ENCODE data around the gene FAM3C.

FAM3C gene

GRCh38 chr7:121410829-121411596, 14.9 kb upstream of the FAM3C start:
- no peak for DNase-seq (ENCODE audit: low read depth, low spot score)

GRCh38 chr7:121406944-121407343, 10.8 kb upstream of the FAM3C start:
- DNase-seq (ENCODE audit: low read depth, low spot score), result no peak

- no peak for DNase-seq (ENCODE audit: low read depth, low spot score)
Observed at GRCh38 chr7:121406461-121406860, 10.4 kb upstream of the FAM3C start.

GRCh38 chr7:121404348-121404747, 8.2 kb upstream of the FAM3C start:
- DNase-seq (ENCODE audit: low read depth, low spot score), result no peak

- no peak for DNase-seq (ENCODE audit: low read depth, low spot score)
Observed at GRCh38 chr7:121402701-121403100, 6.6 kb upstream of the FAM3C start.

- DNase-seq (ENCODE audit: low read depth, low spot score), result no peak
Observed at GRCh38 chr7:121401896-121402295, 5.8 kb upstream of the FAM3C start.

GRCh38 chr7:121398246-121398645, 2.1 kb upstream of the FAM3C start:
- DNase-seq (ENCODE audit: low read depth, low spot score), result no peak

DNA sequence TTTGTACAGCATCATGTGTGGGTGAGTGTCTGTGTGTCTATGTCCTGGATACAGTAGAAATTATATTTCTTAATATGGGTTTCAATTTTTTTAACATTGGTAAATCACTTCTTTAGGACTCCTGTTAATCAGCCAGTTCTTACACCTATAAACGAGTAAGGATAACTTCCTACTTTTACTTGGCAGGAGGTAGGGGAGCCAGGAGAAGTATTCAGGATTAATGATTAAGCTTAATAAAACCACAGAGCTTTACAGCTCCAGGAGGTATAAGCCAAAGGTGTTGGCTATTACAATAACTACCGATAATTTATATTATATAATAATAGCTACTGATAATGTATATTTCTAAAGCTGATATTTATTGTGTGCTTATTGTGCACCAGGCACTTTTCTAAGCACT, 1.7 kb upstream of the FAM3C start:
- DNase-seq (ENCODE audit: low read depth, low spot score), result no peak

DNA sequence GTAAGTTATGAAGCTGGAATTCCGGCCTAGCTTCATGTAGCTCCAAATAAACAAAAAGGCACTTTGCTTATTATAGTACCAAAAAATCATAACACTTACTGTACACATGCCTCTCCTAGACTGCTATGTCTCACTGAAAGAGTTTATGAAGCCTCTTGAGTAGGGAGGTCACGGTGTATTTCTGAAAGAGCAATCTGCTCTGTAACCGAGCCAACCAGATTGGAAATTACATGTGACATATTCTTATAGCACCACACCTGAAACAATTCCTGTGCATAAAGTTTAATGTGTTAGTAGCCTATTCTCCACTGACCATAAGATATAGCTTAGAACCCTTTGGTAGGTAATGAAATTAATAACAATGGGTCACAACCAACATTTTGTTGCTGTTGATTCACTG, 1.3 kb upstream of the FAM3C start:
- DNase-seq (ENCODE audit: low read depth, low spot score), result no peak

DNA sequence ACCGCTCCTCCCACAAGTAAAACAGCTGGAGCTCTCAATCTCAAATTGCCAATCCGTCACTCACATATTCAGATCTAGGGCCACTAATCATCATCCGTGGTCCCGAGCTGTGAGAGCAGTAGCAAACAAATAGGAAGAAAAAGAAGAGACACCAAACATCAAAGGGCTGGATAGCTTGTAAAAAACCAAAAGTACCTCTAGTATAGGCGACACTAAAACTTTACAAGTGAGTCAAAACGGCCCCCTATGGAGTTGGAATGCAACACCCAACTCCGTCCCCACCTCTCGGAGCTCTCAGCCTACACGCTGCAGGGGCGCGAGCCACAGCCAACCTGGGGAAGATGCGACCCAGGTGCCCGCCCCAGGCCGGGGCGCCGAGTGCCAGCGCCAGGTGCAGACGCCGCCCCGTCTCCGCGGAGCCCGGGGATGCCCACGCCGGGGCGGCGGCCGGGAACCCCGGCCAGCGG, 581 bp downstream of the FAM3C start:
- DNase-seq (ENCODE audit: low read depth, low spot score), result peak; percentile 23

GRCh38 chr7:121394709-121395140, 1.4 kb downstream of the FAM3C start:
- no peak for DNase-seq (ENCODE audit: low read depth, low spot score)

DNA sequence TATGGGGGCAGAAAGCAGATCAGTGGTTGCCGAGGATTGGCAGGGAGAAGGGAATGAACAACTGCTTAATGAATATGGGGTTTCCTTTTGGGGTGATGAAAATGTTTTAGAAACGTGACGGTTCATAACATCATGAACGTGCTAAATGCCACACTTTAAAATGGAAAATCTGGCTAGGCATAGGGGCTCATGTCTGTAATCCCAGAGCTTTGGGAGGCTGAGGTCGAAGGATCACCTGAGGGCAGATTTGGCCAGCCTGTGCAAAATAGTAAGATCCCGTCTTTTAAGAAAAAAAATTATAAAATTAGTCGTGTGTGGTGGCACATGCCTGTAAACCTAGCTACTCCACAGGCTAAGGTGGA, 3.1 kb downstream of the FAM3C start:
- DNase-seq (ENCODE audit: low read depth, low spot score), result no peak

DNA sequence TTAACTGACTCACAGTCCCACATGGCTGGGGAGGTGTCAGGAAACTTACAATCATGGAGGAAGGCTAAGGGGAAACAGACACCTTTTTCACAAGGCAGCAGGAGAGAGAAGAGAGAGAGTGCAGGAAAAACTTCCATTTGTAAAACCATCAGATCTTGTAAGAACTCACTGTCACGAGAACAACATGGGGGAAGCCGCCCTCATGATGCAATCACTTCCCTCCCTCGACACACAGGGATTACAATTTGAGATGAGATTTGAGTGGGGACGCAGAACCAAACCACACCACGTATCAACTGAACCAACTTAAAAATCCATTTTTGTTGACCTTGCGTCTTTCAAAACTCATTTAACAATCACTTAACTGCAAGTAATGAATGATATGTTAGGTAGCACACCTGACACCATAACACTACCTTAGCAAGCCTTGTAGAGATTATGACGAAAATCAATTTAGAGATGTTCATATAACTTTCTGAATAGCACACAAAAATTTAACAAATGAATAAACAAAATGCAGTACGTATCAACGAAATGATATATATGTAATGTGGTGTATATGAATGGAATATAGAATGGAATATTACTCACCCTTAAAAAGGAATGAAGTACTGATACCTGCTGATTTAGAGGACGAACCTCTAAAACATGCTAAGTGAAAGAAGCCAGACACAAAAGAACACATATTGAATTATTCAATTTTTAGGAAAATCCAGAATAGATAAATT, 3.7 kb downstream of the FAM3C start:
- no peak for DNase-seq (ENCODE audit: low read depth, low spot score)

DNA sequence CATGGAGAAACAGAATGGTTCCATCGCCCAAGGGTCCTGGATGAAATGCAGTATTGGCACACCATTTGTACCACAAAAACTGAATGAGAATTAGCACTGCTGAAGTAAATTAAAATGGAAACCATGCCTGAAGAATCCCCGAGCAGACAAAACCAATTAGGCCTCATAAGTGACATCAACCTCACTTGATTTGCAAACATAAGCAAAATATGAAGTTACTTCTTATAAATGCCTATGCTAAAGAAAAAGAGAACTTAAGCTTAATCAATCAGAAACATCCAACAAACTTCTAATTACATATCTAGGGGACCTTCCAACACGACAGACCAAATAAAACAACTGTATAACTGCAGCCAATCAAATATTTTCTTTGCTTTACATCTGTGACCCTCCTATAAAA, 4.4 kb downstream of the FAM3C start:
- no peak for DNase-seq (ENCODE audit: low read depth, low spot score)

DNA sequence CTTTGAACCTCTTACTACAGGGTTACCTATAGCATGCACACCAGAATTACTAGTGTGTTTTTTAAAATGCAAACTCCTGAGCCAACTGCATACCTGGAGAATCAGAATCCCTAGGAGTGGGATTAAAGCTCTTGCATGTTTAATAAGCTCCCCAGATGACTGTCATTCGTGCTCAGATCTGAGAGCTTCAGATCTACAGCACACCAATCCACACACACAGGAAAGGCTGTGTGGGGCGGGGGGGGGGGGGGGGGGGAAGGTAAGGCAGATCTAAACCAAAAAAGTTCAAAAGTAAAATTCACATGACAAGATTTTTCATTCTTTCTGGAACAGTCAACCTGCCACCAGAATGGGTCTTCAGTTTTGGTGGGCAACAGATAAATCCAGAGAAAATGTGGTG, 5.5 kb downstream of the FAM3C start:
- no peak for DNase-seq (ENCODE audit: low read depth, low spot score)

GRCh38 chr7:121390109-121390508, 6.0 kb downstream of the FAM3C start:
- DNase-seq (ENCODE audit: low read depth, low spot score), result no peak

GRCh38 chr7:121388950-121389349, 7.2 kb downstream of the FAM3C start:
- no peak for DNase-seq (ENCODE audit: low read depth, low spot score)

GRCh38 chr7:121385800-121386179, 10.3 kb downstream of the FAM3C start:
- no peak for DNase-seq (ENCODE audit: low read depth, low spot score)

DNA sequence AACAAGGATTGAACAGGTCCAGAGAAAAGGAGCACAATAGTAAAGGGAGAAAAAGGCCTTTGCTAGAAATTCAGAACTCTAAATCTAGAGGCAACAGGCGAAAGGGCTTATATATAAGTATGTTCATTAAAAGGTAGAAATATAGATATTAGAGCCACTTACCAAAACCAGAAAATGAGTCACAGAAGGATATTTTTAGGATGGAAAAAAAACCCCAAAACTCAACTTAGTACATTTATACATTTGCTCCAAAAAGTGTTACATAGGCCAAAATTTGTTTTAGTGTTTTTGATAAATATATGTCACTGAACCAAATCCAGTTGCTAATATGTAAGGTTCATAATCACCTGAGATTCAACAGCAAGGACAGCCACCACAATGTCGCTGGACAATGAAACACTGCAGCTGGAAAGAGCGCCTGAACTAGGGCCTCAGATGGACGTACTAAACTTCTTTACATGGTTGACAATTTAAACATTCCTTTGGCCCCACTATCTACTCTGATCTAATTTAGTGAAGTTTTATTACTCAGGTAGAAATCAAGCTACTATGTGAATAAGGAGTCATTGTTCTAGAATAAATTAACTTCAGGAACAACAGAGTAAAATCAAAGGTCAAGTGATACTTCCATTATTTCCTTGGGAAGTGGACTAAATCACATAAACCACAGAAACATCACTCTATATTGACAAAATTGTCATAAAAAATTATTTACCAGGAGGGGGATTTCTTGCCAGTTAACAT, 10.9 kb downstream of the FAM3C start:
- DNase-seq (ENCODE audit: low read depth, low spot score), result no peak

DNA sequence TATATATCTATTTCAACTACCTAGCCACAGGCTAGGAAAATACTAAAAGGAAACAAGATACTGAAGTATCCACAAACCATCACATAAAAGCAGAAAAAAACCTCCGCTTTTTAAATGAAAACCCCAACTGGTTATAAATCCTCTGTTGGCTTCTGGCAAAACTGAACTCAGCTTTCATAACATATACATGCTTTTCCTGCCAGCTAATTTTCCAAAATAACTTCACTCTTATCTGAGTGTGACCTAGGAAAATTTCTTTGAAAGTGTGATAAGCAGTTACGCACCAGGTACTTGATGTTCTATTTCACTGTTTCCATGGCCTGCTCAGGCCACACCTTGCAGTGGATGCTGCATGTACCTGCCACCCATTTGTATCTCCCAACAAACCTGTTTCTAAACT, 11.8 kb downstream of the FAM3C start:
- DNase-seq (ENCODE audit: low read depth, low spot score), result no peak

- DNase-seq (ENCODE audit: low read depth, low spot score), result no peak
Observed at GRCh38 chr7:121383235-121383910, 12.7 kb downstream of the FAM3C start.

DNA sequence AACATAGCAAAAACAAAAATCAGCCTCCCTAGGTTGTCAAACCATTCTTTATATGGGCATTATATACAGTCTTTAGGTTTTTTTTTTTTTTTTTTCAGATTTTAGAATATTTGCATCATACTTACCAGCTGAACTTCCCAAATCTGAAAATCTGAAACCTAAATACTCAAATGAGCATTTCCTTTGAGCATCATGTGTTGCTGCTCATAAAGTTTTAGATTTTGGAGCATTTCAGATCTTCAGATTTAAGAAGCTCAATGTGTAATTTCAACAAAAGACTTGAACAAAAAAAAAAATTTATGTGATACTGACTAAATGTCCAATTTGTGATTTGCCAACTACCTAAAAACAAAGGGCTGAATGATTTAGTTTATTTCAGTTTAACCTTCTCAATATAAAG, 13.6 kb downstream of the FAM3C start:
- no peak for DNase-seq (ENCODE audit: low read depth, low spot score)

All from iPS DF 19.7 (cell line).